Activated CD8-positive, alpha-beta memory T cell treated with anti-CD3 and anti-CD28 coated beads, Interleukin-2, amount 10 ng/mL, durations not matched to agents 7 days and 5 days (primary cell): Measurements from ENCODE around the gene A3GALT2. TPM values are rescaled to one million over a fixed set of nuclear protein-coding genes. Genes with fewer than 3 reads are reported as not detected.

Source experiments
- ATAC-seq: fragments of 150-1000 bp; cut with Tn5 transposase; one replicate; pipeline ENCODE4 v1.10.0; 2021; ENCODE audit warnings: moderate library complexity
- CTCF ChIA-PET: fragments of 350-600 bp; sonication (Branson Sonifier 250); formaldehyde crosslinking; loops from one replicate; lab custom pipeline; 2021; ENCODE audit warnings: antibody characterized with exemption; lab: Charles Lee
- DNase-seq: peaks from one replicate; pipeline ENCODE4 v3.0.0-alpha.2; 2020
- H3K27ac Mint-ChIP-seq: one replicate; pipeline ENCODE4 v1.8.0; 2021; ENCODE audit warnings: mild to moderate bottlenecking, mixed read lengths
- H3K27me3 Mint-ChIP-seq: one replicate; pipeline ENCODE4 v1.8.0; 2021; ENCODE audit warnings: mixed read lengths
- H3K36me3 Mint-ChIP-seq: one replicate; pipeline ENCODE4 v1.8.0; 2021; ENCODE audit warnings: mild to moderate bottlenecking, mixed read lengths
- H3K4me1 Mint-ChIP-seq: one replicate; pipeline ENCODE4 v1.8.0; 2021; ENCODE audit warnings: mixed read lengths
- H3K4me3 Mint-ChIP-seq: one replicate; pipeline ENCODE4 v1.8.0; 2021; ENCODE audit warnings: mild to moderate bottlenecking, moderate library complexity, mixed read lengths
- H3K9me3 Mint-ChIP-seq: one replicate; pipeline ENCODE4 v1.8.0; 2022; ENCODE audit warnings: low read depth, mixed read lengths
- total RNA-seq, 2 experiments: library from RNA; stranded (reverse); gene quantifications; one replicate each; pipeline ENCODE4 v1.2.3, GENCODE V29; 2021

The A3GALT2 gene
- total RNA-seq, 2 experiments from 2014 or later, result not detected

DNA sequence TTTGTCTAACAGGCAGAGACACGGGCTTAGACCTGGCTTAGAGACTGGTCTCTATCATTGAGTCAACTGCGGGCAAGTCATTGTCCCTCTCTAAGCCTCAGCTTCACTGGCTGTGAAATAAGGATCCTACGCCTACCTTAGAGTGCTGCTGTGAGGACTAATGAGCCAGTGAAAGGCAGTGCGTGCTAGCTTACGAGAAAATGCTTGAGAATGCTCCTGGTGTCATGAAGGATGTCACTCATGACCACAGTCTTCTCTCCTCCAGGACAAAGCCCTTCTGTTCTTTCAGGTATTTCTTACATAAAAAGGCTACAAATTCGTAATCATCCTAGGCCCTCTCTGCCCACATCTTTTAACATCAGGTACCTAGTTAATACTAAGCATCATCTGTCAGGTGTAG, 16.5 kb upstream of the A3GALT2 start:
- CTCF ChIA-PET, result interaction anchor here (0.8 to 1.4 kb wide), 2 partner anchors 42 to 275 kb away, joined by 3 to 4 read pairs; no protein-coding TSS in a partner anchor
- DNase-seq, result no peak
- ATAC-seq, result no peak
- H3K9me3 Mint-ChIP-seq, result no peaks in the 10 kb centered on the region
- no peaks in the 10 kb centered on the region for H3K27me3 Mint-ChIP-seq
- no peak overlapping the region for H3K4me3 Mint-ChIP-seq
- H3K36me3 Mint-ChIP-seq, result peaks cover 2% of the 10 kb centered on the region
- peaks cover 6% of the 10 kb centered on the region for H3K4me1 Mint-ChIP-seq
- no peak overlapping the region for H3K27ac Mint-ChIP-seq

DNA sequence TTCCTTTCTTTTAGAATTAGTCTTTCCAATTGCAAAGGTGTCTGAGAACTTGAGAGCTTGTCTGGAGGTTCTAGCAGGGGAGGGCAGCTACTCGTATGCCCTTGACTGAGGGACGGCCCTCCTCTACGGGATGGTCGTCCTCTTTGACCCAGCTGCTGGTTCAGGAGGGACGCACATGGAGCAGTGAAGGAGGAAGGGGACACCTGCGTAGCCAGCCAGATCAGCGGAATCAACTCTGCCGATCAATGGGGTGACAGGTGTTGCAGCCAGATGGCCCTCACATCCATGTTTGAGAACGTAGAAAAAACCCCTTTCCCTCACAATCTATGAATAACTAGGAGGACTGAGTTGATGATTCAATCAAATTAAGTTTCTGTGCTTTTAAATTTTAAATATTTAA, 15.7 kb upstream of the A3GALT2 start:
- DNase-seq, result no peak
- no peaks in the 10 kb centered on the region for H3K27me3 Mint-ChIP-seq
- H3K27ac Mint-ChIP-seq, result no peak overlapping the region
- no peak for ATAC-seq
- CTCF ChIA-PET, result interaction anchor here (0.5 to 0.8 kb wide), 2 partner anchors 40 to 41 kb away, joined by 3 to 4 read pairs; no protein-coding TSS in a partner anchor
- peaks cover 4% of the 10 kb centered on the region for H3K4me1 Mint-ChIP-seq
- H3K36me3 Mint-ChIP-seq, result peaks cover 5% of the 10 kb centered on the region
- H3K9me3 Mint-ChIP-seq, result no peaks in the 10 kb centered on the region
- H3K4me3 Mint-ChIP-seq, result no peak overlapping the region

GRCh38 chr1:33335020-33335419, 14.1 kb upstream of the A3GALT2 start:
- H3K4me1 Mint-ChIP-seq, result peaks cover 4% of the 10 kb centered on the region
- H3K9me3 Mint-ChIP-seq, result no peaks in the 10 kb centered on the region
- no peak overlapping the region for H3K4me3 Mint-ChIP-seq
- H3K27me3 Mint-ChIP-seq, result no peaks in the 10 kb centered on the region
- DNase-seq (no peak), ATAC-seq (no peak)
- H3K36me3 Mint-ChIP-seq, result peaks cover 6% of the 10 kb centered on the region
- peak overlapping the region; percentile 13 for H3K27ac Mint-ChIP-seq
- CTCF ChIA-PET, result interaction anchor here (0.7 to 1.3 kb wide), 3 partner anchors 15 to 40 kb away, joined by 3 read pairs; no protein-coding TSS in a partner anchor

DNA sequence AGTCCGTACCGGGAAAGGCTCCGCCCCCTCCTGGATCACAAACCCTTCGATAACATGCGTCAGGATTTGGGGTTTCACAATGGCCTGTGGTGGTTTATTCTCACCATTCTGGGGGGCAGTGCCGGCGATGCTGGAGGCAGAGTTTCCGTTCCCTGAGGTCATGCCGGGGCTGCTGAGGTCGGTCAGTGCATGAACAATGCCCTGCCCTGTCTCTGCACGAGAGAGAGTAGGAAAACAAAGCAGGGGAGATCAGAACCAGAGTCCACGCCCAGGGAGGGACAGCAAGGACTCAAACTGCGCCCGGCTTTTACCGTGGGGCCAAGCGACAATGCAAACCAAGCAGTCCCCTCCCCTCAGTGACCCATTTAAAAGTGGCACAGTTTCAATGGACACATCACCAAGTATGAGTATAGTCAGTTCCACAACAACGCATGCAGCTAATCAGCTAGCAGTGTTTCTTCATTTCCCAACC, 13.2 kb upstream of the A3GALT2 start:
- Mint-ChIP-seq H3K36me3 (peaks cover 13% of the 10 kb centered on the region), H3K4me3 (no peak overlapping the region), H3K27ac (no peak overlapping the region), H3K9me3 (no peaks in the 10 kb centered on the region), H3K4me1 (peaks cover 4% of the 10 kb centered on the region), H3K27me3 (no peaks in the 10 kb centered on the region)
- ATAC-seq, result no peak
- DNase-seq, result no peak
- CTCF ChIA-PET, result interaction anchor here (0.7 to 1.3 kb wide), 2 partner anchors 16 to 39 kb away, joined by 3 read pairs; no protein-coding TSS in a partner anchor

DNA sequence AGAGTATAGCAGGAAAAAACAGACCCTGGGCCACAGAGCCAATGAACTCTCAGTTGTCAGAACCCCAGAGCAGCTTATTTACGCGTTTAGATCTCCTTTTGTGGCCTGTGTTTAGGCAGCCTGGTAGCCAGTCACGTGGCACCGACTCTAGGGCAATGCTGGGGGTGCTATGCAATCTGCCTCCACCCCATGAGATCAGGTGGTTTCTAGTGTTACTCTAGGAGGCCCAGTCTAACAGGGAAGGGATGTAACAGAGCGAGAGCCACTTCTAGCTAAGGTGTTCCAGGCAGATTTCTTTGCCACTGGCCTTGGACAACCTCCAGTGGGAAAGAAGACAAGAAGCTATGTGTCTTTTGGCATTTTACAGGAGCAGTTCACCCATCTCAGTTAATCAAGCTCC, 12.0 kb upstream of the A3GALT2 start:
- CTCF ChIA-PET, result no interaction called here
- peaks cover 24% of the 10 kb centered on the region for H3K36me3 Mint-ChIP-seq
- H3K27me3 Mint-ChIP-seq, result no peaks in the 10 kb centered on the region
- no peaks in the 10 kb centered on the region for H3K9me3 Mint-ChIP-seq
- no peak overlapping the region for H3K4me3 Mint-ChIP-seq
- H3K4me1 Mint-ChIP-seq, result peaks cover 10% of the 10 kb centered on the region
- H3K27ac Mint-ChIP-seq, result no peak overlapping the region
- no peak for ATAC-seq
- DNase-seq, result no peak

DNA sequence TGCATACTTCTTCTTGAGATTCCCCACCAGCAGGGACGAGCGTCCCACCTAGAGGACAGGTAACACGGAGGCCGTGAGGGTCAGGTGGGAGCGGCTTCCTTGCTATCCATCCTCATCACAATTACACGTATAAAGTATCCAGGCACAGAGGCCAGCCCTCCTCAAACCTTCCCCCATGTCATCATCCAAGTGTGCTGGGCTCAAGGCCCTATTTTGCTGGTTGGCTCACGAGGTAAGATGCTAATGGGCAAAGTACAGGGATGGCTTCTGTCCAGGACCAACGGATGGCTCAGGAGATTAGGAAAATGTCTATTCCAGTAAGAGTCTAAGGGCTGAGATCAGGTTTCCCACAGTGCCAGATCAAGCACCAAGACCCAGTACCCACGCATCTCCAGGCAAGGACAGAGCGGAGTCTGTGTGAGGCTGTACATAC, 11.5 kb upstream of the A3GALT2 start:
- Mint-ChIP-seq H3K27ac (no peak overlapping the region), H3K27me3 (no peaks in the 10 kb centered on the region), H3K4me1 (peaks cover 10% of the 10 kb centered on the region), H3K9me3 (no peaks in the 10 kb centered on the region), H3K4me3 (no peak overlapping the region), H3K36me3 (peaks cover 24% of the 10 kb centered on the region)
- DNase-seq (no peak), ATAC-seq (no peak)
- CTCF ChIA-PET, result no interaction called here

DNA sequence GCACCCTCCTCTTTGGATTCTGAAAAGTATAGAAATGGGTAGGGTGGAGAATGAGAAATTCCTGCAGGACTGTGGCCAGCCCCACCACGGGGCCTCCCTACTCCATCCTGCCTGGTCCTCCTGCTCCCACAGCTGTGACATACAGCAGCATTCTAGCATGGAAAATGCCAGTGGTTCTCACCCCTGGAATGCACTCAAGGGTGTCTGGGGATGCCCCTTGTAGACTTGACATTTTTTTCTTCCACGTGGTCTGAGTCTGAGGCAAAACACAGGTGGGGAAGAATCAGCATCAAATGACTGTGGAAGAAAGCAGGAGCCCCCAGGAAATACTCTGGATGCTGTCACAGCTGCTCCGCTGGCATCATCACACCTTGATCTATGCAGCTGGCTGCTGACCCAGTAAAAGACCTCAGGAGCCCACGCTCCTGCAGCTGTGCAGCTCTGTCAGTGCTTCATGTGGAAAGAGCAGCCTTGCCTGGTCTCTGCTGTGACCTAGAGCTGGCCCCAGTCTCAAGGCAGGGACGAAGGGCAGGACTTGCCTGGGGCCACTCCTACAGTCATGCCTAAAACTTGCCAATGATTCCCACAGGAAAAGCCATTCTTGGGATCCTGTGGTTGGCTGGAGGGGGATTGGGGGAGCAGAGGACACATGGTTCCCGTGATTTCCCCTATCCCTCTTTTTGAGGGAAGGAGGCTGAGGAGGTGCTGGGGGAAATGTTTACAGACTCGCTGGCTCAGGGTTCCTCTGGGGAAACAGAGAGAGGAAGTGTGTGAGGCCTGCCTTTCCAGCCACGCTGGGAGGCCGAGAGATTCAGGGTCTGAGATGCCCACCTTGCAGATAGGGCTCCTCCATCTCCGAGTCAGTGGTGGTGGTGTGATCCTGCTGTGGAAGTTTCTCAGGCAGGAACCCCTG, 10.8 kb upstream of the A3GALT2 start:
- CTCF ChIA-PET, result interaction anchor here (1.5 kb wide), 1 partner anchor 34 kb away, joined by 7 read pairs; no protein-coding TSS in a partner anchor
- ATAC-seq (no peak), DNase-seq (no peak)
- peaks cover 10% of the 10 kb centered on the region for H3K4me1 Mint-ChIP-seq
- H3K27ac Mint-ChIP-seq, result no peak overlapping the region
- H3K27me3 Mint-ChIP-seq, result no peaks in the 10 kb centered on the region
- H3K4me3 Mint-ChIP-seq, result no peak overlapping the region
- peaks cover 26% of the 10 kb centered on the region for H3K36me3 Mint-ChIP-seq
- H3K9me3 Mint-ChIP-seq, result no peaks in the 10 kb centered on the region

DNA sequence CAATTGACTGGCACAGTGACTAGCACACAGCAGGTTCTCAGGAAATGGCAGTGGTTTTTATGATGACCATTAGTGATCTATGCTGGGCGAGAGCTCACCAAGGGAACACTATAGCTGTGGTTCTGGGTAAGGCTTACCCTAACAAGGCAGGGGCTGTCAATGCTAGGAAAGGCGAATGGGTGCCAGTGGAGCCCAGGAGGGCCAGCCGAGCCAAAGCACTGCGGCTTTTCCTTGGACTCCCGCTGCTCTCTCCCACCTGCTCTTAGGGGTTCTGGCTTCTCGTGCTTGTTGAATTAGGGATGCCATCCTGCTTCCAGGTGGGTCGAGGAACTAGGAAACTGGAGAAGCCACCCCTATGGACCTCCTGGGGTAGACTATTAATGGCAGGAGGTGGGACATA, 10.0 kb upstream of the A3GALT2 start:
- ATAC-seq (no peak), DNase-seq (no peak)
- CTCF ChIA-PET, result interaction anchor here (0.8 to 1.5 kb wide), 2 partner anchors 33 to 35 kb away, joined by 3 to 7 read pairs; no protein-coding TSS in a partner anchor
- Mint-ChIP-seq H3K27me3 (no peaks in the 10 kb centered on the region), H3K36me3 (peaks cover 29% of the 10 kb centered on the region), H3K4me1 (peaks cover 10% of the 10 kb centered on the region), H3K4me3 (no peak overlapping the region), H3K9me3 (no peaks in the 10 kb centered on the region), H3K27ac (no peak overlapping the region)

- no peak overlapping the region for H3K4me3 Mint-ChIP-seq
- peaks cover 29% of the 10 kb centered on the region for H3K36me3 Mint-ChIP-seq
- CTCF ChIA-PET, result interaction anchor here (0.8 to 1.5 kb wide), 2 partner anchors 32 to 35 kb away, joined by 3 to 7 read pairs; no protein-coding TSS in a partner anchor
Observed at GRCh38 chr1:33330361-33330890, 9.5 kb upstream of the A3GALT2 start.

GRCh38 chr1:33329600-33330305, 8.9 kb upstream of the A3GALT2 start:
- no peaks in the 10 kb centered on the region for H3K27me3 Mint-ChIP-seq
- H3K36me3 Mint-ChIP-seq, result peaks cover 32% of the 10 kb centered on the region
- H3K9me3 Mint-ChIP-seq, result no peaks in the 10 kb centered on the region
- H3K27ac Mint-ChIP-seq, result peak overlapping the region; percentile 30
- no peak for DNase-seq
- H3K4me3 Mint-ChIP-seq, result no peak overlapping the region
- CTCF ChIA-PET, result interaction anchor here (0.8 to 1.5 kb wide), 3 partner anchors 9 to 34 kb away, joined by 3 to 7 read pairs (median 3); partner anchors contain the start of gene A3GALT2
- peaks cover 6% of the 10 kb centered on the region for H3K4me1 Mint-ChIP-seq
- ATAC-seq, result no peak

More at GRCh38 chr1:33330361-33330890, 9.5 kb upstream of the A3GALT2 start:
- Mint-ChIP-seq H3K27me3 (no peaks in the 10 kb centered on the region), H3K27ac (no peak overlapping the region), H3K4me1 (peaks cover 10% of the 10 kb centered on the region), H3K9me3 (no peaks in the 10 kb centered on the region)
- no peak for DNase-seq
- ATAC-seq, result no peak

- H3K36me3 Mint-ChIP-seq, result peaks cover 32% of the 10 kb centered on the region
- DNase-seq, result no peak
Observed at GRCh38 chr1:33328817-33329216, 7.9 kb upstream of the A3GALT2 start.

DNA sequence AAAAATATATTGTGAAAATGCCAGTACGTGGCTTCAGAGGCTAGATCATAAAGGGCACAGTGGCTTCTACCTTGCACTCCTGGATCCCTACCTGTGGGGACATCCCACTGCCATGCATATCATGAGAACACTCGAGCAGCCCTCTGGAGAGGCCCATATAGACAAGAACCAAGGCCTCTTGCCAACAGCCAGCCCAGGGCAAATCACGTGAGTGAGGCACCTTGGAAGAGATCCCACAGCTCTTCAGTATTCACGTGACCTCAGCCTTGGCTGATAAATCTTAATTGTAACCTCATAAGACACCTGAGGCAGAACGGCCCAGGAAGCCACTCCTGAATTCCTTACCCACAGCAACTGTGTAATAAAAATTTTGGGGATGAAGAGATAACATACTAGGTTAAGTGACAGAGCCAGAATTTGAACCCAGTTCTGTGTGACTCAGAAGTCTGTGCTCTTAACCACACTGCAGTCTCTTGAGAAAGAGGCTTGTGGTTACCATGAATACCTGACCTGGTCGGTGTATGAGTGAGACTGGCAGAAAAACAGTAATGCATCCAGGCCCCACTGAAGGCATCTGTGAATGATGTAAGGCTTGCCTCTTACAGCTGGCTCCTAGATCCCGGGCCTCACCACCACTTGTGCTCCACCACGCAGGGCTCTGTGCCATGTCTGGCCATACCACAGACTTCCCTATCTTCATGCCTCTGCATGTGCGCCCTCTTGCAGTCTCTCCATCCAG, 6.9 kb upstream of the A3GALT2 start:
- Mint-ChIP-seq H3K27ac (no peak overlapping the region), H3K36me3 (peaks cover 33% of the 10 kb centered on the region), H3K9me3 (no peaks in the 10 kb centered on the region), H3K4me3 (no peak overlapping the region), H3K4me1 (peaks cover 6% of the 10 kb centered on the region), H3K27me3 (no peaks in the 10 kb centered on the region)
- CTCF ChIA-PET, result interaction anchor here (0.6 kb wide), 1 partner anchor 274 kb away, joined by 3 read pairs; no protein-coding TSS in a partner anchor
- DNase-seq, result no peak
- ATAC-seq, result peak; percentile 39

More at GRCh38 chr1:33328817-33329216, 7.9 kb upstream of the A3GALT2 start:
- H3K9me3 Mint-ChIP-seq, result no peaks in the 10 kb centered on the region
- no peak for ATAC-seq
- H3K27ac Mint-ChIP-seq, result no peak overlapping the region
- H3K4me3 Mint-ChIP-seq, result no peak overlapping the region
- CTCF ChIA-PET, result interaction anchor here (0.5 to 0.8 kb wide), 3 partner anchors 8 to 127 kb away, joined by 3 read pairs; partner anchors contain the start of gene A3GALT2
- H3K27me3 Mint-ChIP-seq, result no peaks in the 10 kb centered on the region
- H3K4me1 Mint-ChIP-seq, result peaks cover 6% of the 10 kb centered on the region
